ENCODE data around the gene ISLR.

DNA sequence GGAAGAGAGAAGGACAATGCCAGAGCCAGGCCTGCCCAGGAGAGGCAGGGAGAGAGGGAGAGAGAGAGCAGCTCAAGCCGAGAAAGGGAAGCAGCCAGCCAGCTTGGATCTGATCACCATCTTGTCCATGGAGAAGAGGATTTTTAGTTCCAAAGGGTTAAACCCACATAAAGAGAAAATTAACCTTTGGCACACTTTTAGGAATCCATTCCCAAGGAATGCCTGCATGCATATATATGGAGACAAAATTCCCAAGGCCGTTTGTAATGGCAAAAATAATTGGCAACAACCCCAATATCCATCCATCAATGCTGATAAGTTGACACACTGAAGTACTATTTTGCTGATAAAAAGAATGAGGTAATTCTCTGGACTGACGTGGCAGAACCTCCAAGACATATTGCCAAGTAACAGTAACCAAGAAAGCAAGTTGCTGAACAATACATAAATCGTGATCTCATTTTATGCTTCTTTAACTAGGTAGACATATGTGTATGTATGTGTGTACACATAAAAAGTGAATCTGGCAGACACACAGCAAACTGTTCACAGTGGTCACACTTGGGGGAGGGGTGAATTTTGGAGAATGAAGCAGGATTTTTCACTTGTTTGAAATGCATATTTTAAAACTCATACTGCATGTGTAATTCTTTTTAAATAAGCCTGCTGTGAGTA, 36.6 kb downstream of the ISLR start:
- TF ChIP-seq, protein P1, sequence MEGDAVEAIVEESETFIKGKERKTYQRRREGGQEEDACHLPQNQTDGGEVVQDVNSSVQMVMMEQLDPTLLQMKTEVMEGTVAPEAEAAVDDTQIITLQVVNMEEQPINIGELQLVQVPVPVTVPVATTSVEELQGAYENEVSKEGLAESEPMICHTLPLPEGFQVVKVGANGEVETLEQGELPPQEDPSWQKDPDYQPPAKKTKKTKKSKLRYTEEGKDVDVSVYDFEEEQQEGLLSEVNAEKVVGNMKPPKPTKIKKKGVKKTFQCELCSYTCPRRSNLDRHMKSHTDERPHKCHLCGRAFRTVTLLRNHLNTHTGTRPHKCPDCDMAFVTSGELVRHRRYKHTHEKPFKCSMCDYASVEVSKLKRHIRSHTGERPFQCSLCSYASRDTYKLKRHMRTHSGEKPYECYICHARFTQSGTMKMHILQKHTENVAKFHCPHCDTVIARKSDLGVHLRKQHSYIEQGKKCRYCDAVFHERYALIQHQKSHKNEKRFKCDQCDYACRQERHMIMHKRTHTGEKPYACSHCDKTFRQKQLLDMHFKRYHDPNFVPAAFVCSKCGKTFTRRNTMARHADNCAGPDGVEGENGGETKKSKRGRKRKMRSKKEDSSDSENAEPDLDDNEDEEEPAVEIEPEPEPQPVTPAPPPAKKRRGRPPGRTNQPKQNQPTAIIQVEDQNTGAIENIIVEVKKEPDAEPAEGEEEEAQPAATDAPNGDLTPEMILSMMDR (IDR thresholded peaks at IDR 0.05; ENCODE audit: borderline replicate concordance, extremely low read depth, low read length, poor library complexity, severe bottlenecking) = no peak
- no peak for TF ChIP-seq EZH2 (IDR thresholded peaks at IDR 0.05; ENCODE audit: borderline replicate concordance, low read depth, low read length, severe bottlenecking)
